K562 (cell line): Measurements from ENCODE around the gene PPP1R14C. TPM values are rescaled to one million over a fixed set of nuclear protein-coding genes. Genes with fewer than 3 reads are reported as not detected.

Experiments
- ATAC-seq: fragments of 200-7000 bp; cut with Tn5 transposase; 3 replicates; pipeline ENCODE4 v1.9.1; 2020; ENCODE audit warnings: moderate library complexity
- BruUV-seq: library from RNA; stranded (reverse); fragments of 400-500 nt; replicated peaks from 2 replicates; lab custom pipeline; 2021; lab: Mats Ljungman, UMichigan
- CTCF ChIA-PET: fragments of 300-600 bp; formaldehyde crosslinking; extraction: SDS; loops from one replicate; lab custom pipeline; 2021; ENCODE audit warnings: low intra/inter-chr PET ratio; lab: Yijun Ruan, JAX
- POLR2A ChIA-PET: fragments of 300-600, 350-650 bp; sonication (Branson Sonifier 250); formaldehyde crosslinking; extraction: SDS; loops from one replicate; lab custom pipeline; 2021; ENCODE audit warnings: antibody characterized with exemption, inconsistent platforms; lab: Yijun Ruan, JAX
- DNase-seq, 4 experiments: peaks; one replicate each; pipeline versions ENCODE4 v3.0.0 to v3.0.0-alpha.2; 2011 to 2018; ENCODE audit warnings: low spot score in 3 of 4, mixed read lengths in 3 of 4; ENCODE audit errors: extremely low read depth in 1 of 4
- FAIRE-seq: peaks from 2 replicates; lab custom pipeline; 2011; peaks lifted over from hg19 to GRCh38; lab: Jason Lieb, UNC
- H2AFZ ChIP-seq: 2 replicates; pipeline ENCODE4 v1.6.0; 2011; ENCODE audit warnings: low read depth, low read length, control low read depth, inconsistent platforms
- H3K27ac ChIP-seq: fragments of 200-600 bp; 3 replicates; pipeline ENCODE4 v1.8.0; 2011; ENCODE audit warnings: low read depth, mild to moderate bottlenecking, control low read depth, inconsistent platforms, low read length, moderate library complexity, mixed read lengths; ENCODE audit errors: extremely low read depth
- H3K27me3 ChIP-seq, 2 experiments: fragments of 300-600 bp in 1 of 2; 2 replicates in 1 of 2; 3 replicates in 1 of 2; pipeline versions ENCODE4 v1.6.0 to v1.8.0; 2011; ENCODE audit warnings: inconsistent platforms in 2 of 2, low read length in 2 of 2, mild to moderate bottlenecking in 1 of 2, mixed read lengths in 1 of 2, moderate library complexity in 1 of 2; ENCODE audit not compliant: control insufficient read depth in 2 of 2, insufficient read depth in 2 of 2
- H3K36me3 ChIP-seq: fragments of 300-600 bp; 3 replicates; pipeline ENCODE4 v1.8.0; 2011; ENCODE audit warnings: mild to moderate bottlenecking, low read length, inconsistent platforms; ENCODE audit not compliant: control insufficient read depth, insufficient read depth
- H3K4me1 ChIP-seq, 2 experiments: fragments of 200-600 bp in 1 of 2; replicated peaks in 1 of 2; 2 replicates in 1 of 2; 3 replicates in 1 of 2; pipeline versions ENCODE4 v1.5.1 to v1.8.0; 2011; ENCODE audit warnings: inconsistent platforms in 2 of 2, low read length in 2 of 2, mild to moderate bottlenecking in 1 of 2, mixed read lengths in 1 of 2, moderate library complexity in 1 of 2; ENCODE audit not compliant: control insufficient read depth in 2 of 2, insufficient read depth in 2 of 2
- H3K4me2 ChIP-seq: 2 replicates; pipeline ENCODE4 v1.6.1; 2011; ENCODE audit warnings: low read length, control low read depth, inconsistent platforms, mixed read lengths; ENCODE audit not compliant: insufficient read depth
- H3K4me3 ChIP-seq: fragments of 200-600 bp; sonication (generic), shearing (Covaris generic); 2 replicates; pipeline ENCODE4 v1.5.1; 2016; ENCODE audit warnings: control low read depth, inconsistent platforms
- H3K79me2 ChIP-seq: fragments of 200-600 bp; 3 replicates; pipeline ENCODE4 v1.8.0; 2011; ENCODE audit warnings: low read length, inconsistent platforms; ENCODE audit not compliant: control insufficient read depth, insufficient read depth
- H3K9ac ChIP-seq, 2 experiments: 2 replicates each; pipeline versions ENCODE4 v1.6.0 to v1.6.1; 2011; ENCODE audit warnings: low read depth in 2 of 2, low read length in 2 of 2, control low read depth in 1 of 2, inconsistent platforms in 1 of 2, mild to moderate bottlenecking in 1 of 2, mixed read lengths in 1 of 2; ENCODE audit not compliant: insufficient read depth in 1 of 2
- H3K9me1 ChIP-seq: one replicate; pipeline ENCODE4 v1.6.0; 2011; ENCODE audit warnings: inconsistent platforms, mild to moderate bottlenecking, low read length, moderate library complexity; ENCODE audit not compliant: control insufficient read depth, insufficient read depth
- H3K9me3 ChIP-seq: replicated peaks from 2 replicates; pipeline ENCODE4 v1.5.1; 2011; ENCODE audit warnings: low read depth, low read length, inconsistent platforms; ENCODE audit not compliant: control insufficient read depth, insufficient read depth
- H4K20me1 ChIP-seq: replicated peaks from 2 replicates; pipeline ENCODE4 v1.6.1; 2011; ENCODE audit warnings: low read length, inconsistent platforms, mixed read lengths; ENCODE audit not compliant: control insufficient read depth, insufficient read depth
- NFIC ChIP-seq: fragments of 450-650 bp; IDR thresholded peaks from 2 replicates; pipeline ENCODE4 v1.6.1; 2017; ENCODE audit warnings: mild to moderate bottlenecking, inconsistent platforms
- SMAD3 ChIP-seq: fragments of 450-650 bp; formaldehyde crosslinking; conservative IDR thresholded peaks from 2 replicates; pipeline ENCODE4 v1.4.0; 2020; ENCODE audit warnings: mild to moderate bottlenecking
- ZNF197 ChIP-seq: fragments of 200-800 bp; sonication (Bioruptor generic); IDR thresholded peaks from 2 replicates; pipeline ENCODE4 v1.6.1; 2016; ENCODE audit warnings: low read depth, missing genetic modification characterization, missing compliant biosample characterization
- WGBS: fragments of 100-300 bp; shearing (Covaris generic); methylation state at CpG from one replicate; pipeline ENCODE4 v1.1.6; 2016; ENCODE audit warnings: low coverage, mixed read lengths; ENCODE audit not compliant: insufficient coverage; ENCODE audit errors: missing lambda C conversion rate; 5-methylcytosine and 5-hydroxymethylcytosine counted together
- in situ Hi-C: fragments of 300-500 bp; cut with MboI; formaldehyde crosslinking; loops from 4 replicates; pipeline ENCODE4 v1.15.0; 2018; ENCODE audit warnings: inconsistent platforms, mixed read lengths
- intact Hi-C: fragments of 100-400 bp; cut with micrococcal nuclease; formaldehyde crosslinking; loops from 2 replicates; pipeline ENCODE4 v1.14.2; 2022
- polyA plus RNA-seq, 8 experiments: library from polyadenylated mRNA; depleted of rRNA in 4 of 8; stranded (reverse) in 5 of 8; unstranded in 3 of 8; fragments of >200 nt; fragmentation: Nextera tagmentation in 2 of 8; fragmentation: Illumina TruSeq in 1 of 8; extraction: Ambion mirVana in 2 of 8; extraction: Trizol in 1 of 8; gene quantifications; 2 replicates each; pipeline versions ENCODE4 v1.2.1 to v1.2.3, GENCODE V29; 2011 to 2014; ENCODE audit warnings: inconsistent platforms in 1 of 8, missing spikeins in 1 of 8
- total RNA-seq, 7 experiments: library from RNA; depleted of rRNA in 6 of 7; stranded (reverse); fragments of >200 nt in 6 of 7; fragmentation: Illumina TruSeq in 2 of 7; extraction: Trizol in 2 of 7; gene quantifications; 2 replicates each; pipeline versions ENCODE4 v1.2.1 to v1.2.3, GENCODE V29; 2011 to 2021; ENCODE audit warnings: low replicate concordance in 1 of 7
- TF ChIP-seq, protein P1 (sequence below): fragments of 450-650 bp; IDR thresholded peaks from 2 replicates; pipeline ENCODE4 v1.6.1; 2018; ENCODE audit not compliant: partially characterized antibody

PPP1R14C gene
- total and polyA plus RNA-seq, 9 of the 15 experiments (the other 6 are each of a cell fraction or from before 2014, with no cell fraction given) = 4.5 to 16.6 (median 11.9) TPM

DNA sequence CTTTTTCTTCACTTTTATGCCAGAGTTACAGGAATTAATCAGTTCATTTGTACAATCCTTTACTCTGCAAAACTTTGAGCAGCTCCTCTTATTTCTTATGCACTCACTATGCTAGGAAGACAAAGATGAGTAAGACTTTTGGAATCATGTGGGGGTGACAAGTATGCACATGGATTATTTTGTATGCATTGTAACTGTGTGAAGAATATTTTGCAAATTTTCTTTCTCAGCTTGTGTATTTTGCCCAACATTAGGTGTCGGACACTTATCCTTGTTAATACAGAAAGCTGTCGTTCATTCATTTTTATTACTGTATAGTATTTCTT is 88.6 kb downstream of the PPP1R14C start:
- no peak overlapping the region for H3K4me2 ChIP-seq
- no peaks in the 10 kb centered on the region for H3K79me2 ChIP-seq
- H3K27me3 ChIP-seq = no peaks in the 10 kb centered on the region
- H3K9me3 ChIP-seq = 0 out of 2 replicates have a peak, but pooled peaks cover 2% of the 10 kb centered on the region
- H3K9me1 ChIP-seq = no peaks in the 10 kb centered on the region
- no peak for FAIRE-seq
- no peak for DNase-seq
- ChIA-PET POLR2A (interaction anchor here (0.5 kb wide), 2 partner anchors 80 to 340 kb away, joined by 3 read pairs; no protein-coding TSS in a partner anchor), CTCF (no interaction called here)
- no peaks in the 10 kb centered on the region for H4K20me1 ChIP-seq
- no peaks in the 10 kb centered on the region for H3K36me3 ChIP-seq
- no peak for ATAC-seq
- H2AFZ ChIP-seq = no peak overlapping the region
- in situ Hi-C loops = no loop called here
- 96% methylated on average over 2 of the region's 2 CpGs for WGBS
- peaks cover 9 to 11% of the 10 kb centered on the region in 2 experiments; a peak in 3 of 5 replicates for H3K4me1 ChIP-seq
- BruUV-seq = no TSS peak
- TF ChIP-seq NFIC (0 out of 2 replicates have a peak, but pooled peaks have one; percentile 4), ZNF197 (CRISPR knock-in tag) (no peak)
- H3K9ac ChIP-seq = no peak overlapping the region
- no peak overlapping the region for H3K4me3 ChIP-seq
- H3K27ac ChIP-seq = no peak overlapping the region
- intact Hi-C loops = no loop called here

DNA sequence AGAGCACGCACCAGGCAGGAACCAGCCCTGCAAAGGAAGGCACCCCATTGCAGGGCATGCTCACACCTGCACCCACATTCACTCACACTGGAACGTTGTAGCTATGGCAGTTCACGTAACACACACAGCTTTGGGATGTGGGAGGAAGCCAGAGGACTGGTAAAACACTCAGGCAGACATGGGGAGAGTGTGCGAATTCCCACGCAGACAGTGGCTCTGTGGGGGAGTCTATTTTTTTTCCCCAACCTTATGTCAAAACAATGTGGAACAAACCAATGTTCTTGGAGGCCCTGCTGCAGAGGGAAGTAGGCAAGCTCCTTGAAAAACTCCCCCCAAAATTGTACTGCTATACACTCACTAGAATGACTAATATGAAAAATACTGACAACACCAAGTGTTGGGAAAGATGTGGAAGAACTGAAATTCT is 91.0 kb downstream of the PPP1R14C start:
- Histone ChIP-seq H4K20me1 (no peaks in the 10 kb centered on the region), H3K4me3 (no peak overlapping the region), H3K27ac (no peak overlapping the region), H3K9me3 (0 out of 2 replicates have a peak, but pooled peaks cover 2% of the 10 kb centered on the region), H3K27me3 (no peaks in the 10 kb centered on the region), H3K9me1 (no peaks in the 10 kb centered on the region), H2AFZ (no peak overlapping the region), H3K4me1 (peaks cover 9 to 11% of the 10 kb centered on the region in 2 experiments; a peak in 3 of 5 replicates), H3K9ac (no peak overlapping the region), H3K36me3 (no peaks in the 10 kb centered on the region), H3K4me2 (no peak overlapping the region), H3K79me2 (no peaks in the 10 kb centered on the region)
- CTCF ChIA-PET = no interaction called here
- FAIRE-seq (no peak), DNase-seq (no peak), ATAC-seq (no peak)
- intact Hi-C loops = no loop called here
- BruUV-seq = no TSS peak
- no peak for TF ChIP-seq SMAD3 (CRISPR knock-in tag)
- TF ChIP-seq, protein P1, sequence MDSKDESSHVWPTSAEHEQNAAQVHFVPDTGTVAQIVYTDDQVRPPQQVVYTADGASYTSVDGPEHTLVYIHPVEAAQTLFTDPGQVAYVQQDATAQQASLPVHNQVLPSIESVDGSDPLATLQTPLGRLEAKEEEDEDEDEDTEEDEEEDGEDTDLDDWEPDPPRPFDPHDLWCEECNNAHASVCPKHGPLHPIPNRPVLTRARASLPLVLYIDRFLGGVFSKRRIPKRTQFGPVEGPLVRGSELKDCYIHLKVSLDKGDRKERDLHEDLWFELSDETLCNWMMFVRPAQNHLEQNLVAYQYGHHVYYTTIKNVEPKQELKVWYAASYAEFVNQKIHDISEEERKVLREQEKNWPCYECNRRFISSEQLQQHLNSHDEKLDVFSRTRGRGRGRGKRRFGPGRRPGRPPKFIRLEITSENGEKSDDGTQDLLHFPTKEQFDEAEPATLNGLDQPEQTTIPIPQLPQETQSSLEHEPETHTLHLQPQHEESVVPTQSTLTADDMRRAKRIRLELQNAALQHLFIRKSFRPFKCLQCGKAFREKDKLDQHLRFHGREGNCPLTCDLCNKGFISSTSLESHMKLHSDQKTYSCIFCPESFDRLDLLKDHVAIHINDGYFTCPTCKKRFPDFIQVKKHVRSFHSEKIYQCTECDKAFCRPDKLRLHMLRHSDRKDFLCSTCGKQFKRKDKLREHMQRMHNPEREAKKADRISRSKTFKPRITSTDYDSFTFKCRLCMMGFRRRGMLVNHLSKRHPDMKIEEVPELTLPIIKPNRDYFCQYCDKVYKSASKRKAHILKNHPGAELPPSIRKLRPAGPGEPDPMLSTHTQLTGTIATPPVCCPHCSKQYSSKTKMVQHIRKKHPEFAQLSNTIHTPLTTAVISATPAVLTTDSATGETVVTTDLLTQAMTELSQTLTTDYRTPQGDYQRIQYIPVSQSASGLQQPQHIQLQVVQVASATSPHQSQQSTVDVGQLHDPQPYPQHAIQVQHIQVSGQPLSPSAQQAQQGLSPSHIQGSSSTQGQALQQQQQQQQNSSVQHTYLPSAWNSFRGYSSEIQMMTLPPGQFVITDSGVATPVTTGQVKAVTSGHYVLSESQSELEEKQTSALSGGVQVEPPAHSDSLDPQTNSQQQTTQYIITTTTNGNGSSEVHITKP = peak; percentile 74
- POLR2A ChIA-PET = interaction anchor here (0.6 to 1.5 kb wide), 2 partner anchors 18 to 245 kb away, joined by 3 to 4 read pairs; no protein-coding TSS in a partner anchor
- 71% methylated on average over 5 of the region's 5 CpGs for WGBS
- in situ Hi-C loops = no loop called here
